Body of pancreas (tissue), 4 donors: Measurements from ENCODE around the gene SNX12.

Experiments
- CTCF ChIP-seq, 7 experiments: fragments of 450-650 bp in 4 of 7; fragments of 200-600 bp in 3 of 7; sonication (generic) in 3 of 7; IDR thresholded peaks; one replicate each; pipeline ENCODE4 v1.5.1; 2016 to 2019; ENCODE audit warnings: antibody characterized with exemption in 7 of 7
- POLR2A ChIP-seq, 3 donors: fragments of 450-650 bp; IDR thresholded peaks; one replicate each; pipeline ENCODE4 v1.6.1; 2016; ENCODE audit warnings: antibody characterized with exemption in 3 of 3, mild to moderate bottlenecking in 2 of 3

- TF ChIP-seq POLR2A (IDR thresholded peaks at IDR 0.05) (no peak), CTCF (IDR thresholded peaks at IDR 0.05) (peak in 6 of 7 experiments; percentile 19 to 44 (median 34))
These were observed 30.2 kb upstream of the SNX12 start for GRCh38 chrX:71098302-71098701.
